Muscle of arm (tissue), 12 donors: ENCODE data around the gene NF1. TPM values are rescaled to one million over a fixed set of nuclear protein-coding genes. Genes with fewer than 3 reads are reported as not detected.
"Not testable (repeated sequence)": the region's sequence is repeated elsewhere in the genome, so short reads cannot be mapped to it uniquely, and the experiment has no call there.

Experiments used
- DNase-seq: peaks from one replicate; pipeline ENCODE4 v3.0.0-alpha.2; 2013
- polyA plus RNA-seq, 12 donors: library from polyadenylated mRNA; unstranded; fragments of 120-200 nt; gene quantifications; one replicate each; pipeline ENCODE4 v1.2.1, GENCODE V29; 2013; ENCODE audit not compliant: insufficient read length in 12 of 12

NF1 gene
- polyA plus RNA-seq, 12 donors, result 19.7 to 68.3 (median 26.6) TPM

GRCh38 chr17:31122746-31123145 lies 28.0 kb downstream of the NF1 start:
- DNase-seq, result no peak

GRCh38 chr17:31126318-31126717 lies 31.5 kb downstream of the NF1 start:
- DNase-seq, result no peak

GRCh38 chr17:31128241-31128640 lies 33.5 kb downstream of the NF1 start:
- no peak for DNase-seq

- no peak for DNase-seq
These were observed 35.8 kb downstream of the NF1 start for GRCh38 chr17:31130286-31131224.

GRCh38 chr17:31131299-31131698 lies 36.5 kb downstream of the NF1 start:
- no peak for DNase-seq

- no peak for DNase-seq
These were observed 38.2 kb downstream of the NF1 start for GRCh38 chr17:31132977-31133376.

- DNase-seq, result peak; percentile 71
These were observed 39.8 kb downstream of the NF1 start for GRCh38 chr17:31134576-31134975.

GRCh38 chr17:31136319-31136718 lies 41.5 kb downstream of the NF1 start:
- no peak for DNase-seq

GRCh38 chr17:31140111-31140510 lies 45.3 kb downstream of the NF1 start:
- DNase-seq, result no peak

- no peak for DNase-seq
These were observed 49.7 kb downstream of the NF1 start for GRCh38 chr17:31144428-31144827.

- DNase-seq, result no peak
These were observed 50.1 kb downstream of the NF1 start for GRCh38 chr17:31144836-31145235.

GRCh38 chr17:31147507-31148202 lies 52.9 kb downstream of the NF1 start:
- DNase-seq, result no peak

GRCh38 chr17:31148205-31148604 lies 53.4 kb downstream of the NF1 start:
- DNase-seq, result no peak

- no peak for DNase-seq
These were observed 57.5 kb downstream of the NF1 start for GRCh38 chr17:31152271-31152670.

GRCh38 chr17:31155208-31155810 lies 60.5 kb downstream of the NF1 start:
- DNase-seq, result no peak

GRCh38 chr17:31156326-31156725 lies 61.5 kb downstream of the NF1 start:
- DNase-seq, result no peak

GRCh38 chr17:31156864-31157263 lies 62.1 kb downstream of the NF1 start:
- not testable (repeated sequence) for DNase-seq

- DNase-seq, result no peak
These were observed 64.1 kb downstream of the NF1 start for GRCh38 chr17:31158746-31159377.

- no peak for DNase-seq
These were observed 68.5 kb downstream of the NF1 start for GRCh38 chr17:31163091-31163781.

- no peak for DNase-seq
These were observed 72.3 kb downstream of the NF1 start for GRCh38 chr17:31167111-31167510.

GRCh38 chr17:31171701-31172100 lies 76.9 kb downstream of the NF1 start:
- DNase-seq, result no peak

- DNase-seq, result no peak
These were observed 77.6 kb downstream of the NF1 start for GRCh38 chr17:31172388-31172787.
